Stimulated activated CD4-positive, alpha-beta T cell treated with anti-CD3 and anti-CD28 coated beads, Interleukin-2, amount 100 ng/mL, for 48 hours (primary cell): ENCODE data around the gene ZNF500.
"Not testable (repeated sequence)": the region's sequence is repeated elsewhere in the genome, so short reads cannot be mapped to it uniquely, and the experiment has no call there.

Experiments used
- DNase-seq, 2 donors: peaks; one replicate each; pipeline ENCODE4 v3.0.0-alpha.2; 2020

Gene ZNF500

GRCh38 chr16:4738370-4738769 is 28.6 kb downstream of the ZNF500 start:
- not testable (repeated sequence) for DNase-seq

DNA sequence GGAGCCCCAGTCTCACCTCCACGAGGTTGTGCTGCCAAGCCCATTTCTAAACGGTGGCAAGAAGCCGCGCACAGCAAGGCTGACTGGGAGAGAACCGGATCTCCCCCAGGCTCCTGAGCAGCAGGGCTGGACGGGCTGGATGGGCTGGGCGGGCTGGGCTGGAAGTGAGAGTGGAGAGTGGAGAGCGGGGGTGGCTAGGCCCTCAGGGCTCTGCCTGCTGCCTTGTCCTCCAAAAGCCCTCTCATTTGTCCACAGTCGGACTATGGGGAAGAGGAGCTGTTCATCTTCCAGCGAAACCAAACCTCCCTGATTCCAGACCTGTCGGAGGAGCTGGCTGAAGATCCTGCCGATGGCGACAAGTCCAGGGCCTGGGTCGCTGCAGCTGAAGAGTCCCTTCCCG is 29.4 kb downstream of the ZNF500 start:
- no peak for DNase-seq

GRCh38 chr16:4736546-4736945 is 30.4 kb downstream of the ZNF500 start:
- no peak for DNase-seq

GRCh38 chr16:4734730-4735535 is 32.0 kb downstream of the ZNF500 start:
- DNase-seq = peak; percentile 91

DNA sequence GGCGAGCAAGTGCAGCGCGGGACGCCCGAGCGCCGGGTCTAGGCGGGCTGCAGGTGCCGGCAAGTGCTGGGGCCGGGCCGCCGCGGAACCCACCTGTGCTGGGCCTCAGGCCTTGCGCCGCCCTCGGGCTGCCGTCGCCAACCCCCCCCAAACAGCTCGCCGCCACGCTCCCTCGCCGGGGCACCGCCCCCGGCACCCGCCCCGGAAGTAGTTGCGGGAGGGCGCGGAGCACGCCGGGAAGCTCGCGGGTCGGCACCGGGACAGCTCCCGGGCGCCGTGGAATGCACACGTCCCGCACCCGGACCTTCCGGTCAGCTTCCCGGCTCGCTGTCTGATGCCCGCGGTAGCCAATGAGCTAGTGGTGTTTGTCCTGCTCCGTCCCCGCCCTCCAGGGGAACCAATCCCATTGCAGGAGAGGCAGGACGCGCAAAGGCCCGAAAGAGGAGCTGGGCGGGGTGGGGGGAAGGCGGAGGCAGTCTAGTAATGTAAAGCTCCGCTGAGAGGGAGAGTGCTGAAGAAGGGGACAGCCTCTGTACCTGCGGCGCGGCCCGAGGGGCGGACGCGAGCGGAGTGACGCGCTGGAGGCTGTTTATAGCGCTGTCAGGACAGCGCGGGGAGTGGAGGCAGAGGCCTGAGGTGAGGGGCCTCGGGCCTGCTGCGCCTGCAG is 32.8 kb downstream of the ZNF500 start, which contains the start of the genes ANKS3 and DNAAF8:
TSS of gene ANKS3 (minus strand) at position 209 of the 667 bp plus-strand sequence. CDS start 4,122 bp downstream, outside the sequence.
TSS of gene DNAAF8 (plus strand) at position 475 of the 667 bp plus-strand sequence. CDS start 1,978 bp downstream, outside the sequence.
- DNase-seq = peak; percentile 74

DNA sequence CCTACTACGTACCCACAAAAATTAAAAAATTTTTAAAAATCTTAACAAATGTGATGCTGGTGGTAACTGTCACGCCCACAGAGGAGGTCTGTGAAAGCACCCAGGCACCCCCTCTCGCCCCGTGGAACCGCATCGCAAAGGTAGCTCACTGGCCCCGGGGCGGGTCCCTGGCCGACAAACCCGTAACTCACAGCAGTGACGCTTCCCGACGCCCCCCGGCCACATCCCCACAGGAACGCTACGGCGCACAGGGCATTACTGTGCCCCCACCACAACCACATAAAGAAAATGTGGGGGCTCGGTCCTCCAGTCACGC is 33.3 kb downstream of the ZNF500 start:
- no peak for DNase-seq

DNA sequence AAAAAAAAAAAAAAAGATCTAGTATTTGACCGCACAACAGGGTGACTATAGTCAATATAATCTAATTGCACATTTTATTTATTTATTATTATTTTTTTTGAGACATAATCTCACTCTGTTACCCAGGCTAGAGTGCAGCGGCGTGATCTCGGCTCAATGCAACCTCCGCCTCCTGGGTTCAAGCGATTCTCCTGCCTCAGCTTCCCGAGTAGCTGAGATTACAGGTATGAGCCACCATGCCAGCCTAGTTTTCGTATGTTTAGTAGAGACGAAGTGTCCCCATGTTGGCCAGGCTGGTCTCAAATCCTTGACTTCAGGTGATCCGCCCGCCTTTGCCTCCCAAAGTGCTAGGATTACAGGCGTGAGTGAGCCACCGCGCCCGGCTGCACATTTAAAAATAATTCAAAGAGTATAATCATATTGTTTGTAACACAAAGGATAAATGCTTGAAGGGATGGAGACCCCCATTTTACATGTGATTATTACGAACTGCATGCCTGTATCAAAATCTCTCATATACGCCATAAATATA is 33.7 kb downstream of the ZNF500 start:
- no peak for DNase-seq

- DNase-seq = no peak
Observed at GRCh38 chr16:4729876-4730275, 37.1 kb downstream of the ZNF500 start.

DNA sequence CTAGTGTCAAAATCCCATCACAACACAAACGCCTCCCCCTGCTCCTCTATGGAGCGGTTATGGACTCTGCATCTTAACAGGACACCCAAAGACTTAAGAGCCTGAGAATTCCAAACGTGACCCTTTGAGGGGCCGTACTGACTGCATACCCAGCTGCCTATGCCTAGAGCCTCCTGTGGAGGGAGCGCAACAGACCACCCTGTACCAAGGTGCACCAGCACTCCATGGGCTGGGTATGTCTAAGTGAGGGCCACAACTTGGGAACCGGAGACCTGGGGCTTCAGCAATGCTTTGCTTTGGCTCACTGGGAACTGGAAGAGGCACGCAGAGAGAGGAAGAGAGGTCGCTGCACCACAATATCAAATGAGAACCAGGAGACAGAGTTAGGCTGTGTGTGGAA is 38.3 kb downstream of the ZNF500 start:
- DNase-seq = no peak

DNA sequence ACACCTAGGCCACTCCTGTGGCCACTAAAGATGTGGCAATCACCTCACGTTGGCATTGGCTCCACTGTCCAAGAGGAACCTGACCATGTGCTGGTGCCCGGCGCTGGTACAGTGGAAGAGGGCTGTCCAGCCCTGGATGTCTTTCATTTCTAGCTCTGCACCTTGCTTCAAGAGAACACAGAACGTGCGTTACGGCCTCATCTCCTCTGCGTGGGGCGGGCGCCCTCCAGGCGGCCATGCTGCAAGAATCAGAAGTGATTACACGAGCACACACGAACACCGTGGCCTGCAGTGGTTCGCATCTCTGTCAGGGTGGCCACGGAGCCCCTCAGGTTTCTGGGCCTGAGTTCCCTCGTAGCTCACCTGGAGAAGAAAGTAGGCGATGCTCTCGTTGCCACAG is 40.3 kb downstream of the ZNF500 start:
- no peak for DNase-seq

DNA sequence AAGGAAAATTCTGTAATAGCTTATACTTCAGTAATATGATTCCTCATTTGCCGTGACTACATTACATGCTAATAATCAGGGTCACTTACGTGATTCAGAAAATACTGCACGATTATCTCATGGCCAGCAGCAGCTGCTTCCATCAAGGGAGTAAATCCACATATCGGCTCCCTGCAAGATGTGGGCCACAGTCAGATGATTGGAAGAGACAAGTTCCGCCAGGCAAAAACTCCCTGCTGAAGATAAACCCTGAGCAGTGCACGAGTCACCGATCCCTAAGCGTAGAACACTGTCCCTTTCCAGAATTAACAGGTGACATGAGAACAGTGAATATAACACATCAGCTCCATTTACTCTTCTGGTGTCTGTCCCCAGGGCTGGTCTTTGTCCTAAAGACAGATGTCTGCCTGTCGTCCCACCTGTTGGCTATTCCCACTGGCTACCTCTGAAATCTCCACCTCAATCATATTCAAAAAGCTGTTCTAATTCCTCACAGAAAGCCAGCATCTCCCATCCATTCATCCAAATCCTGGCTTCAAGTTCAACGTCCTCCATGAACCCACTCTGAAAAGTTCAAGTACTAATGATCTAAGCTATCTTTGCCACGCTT is 42.2 kb downstream of the ZNF500 start:
- no peak for DNase-seq

DNA sequence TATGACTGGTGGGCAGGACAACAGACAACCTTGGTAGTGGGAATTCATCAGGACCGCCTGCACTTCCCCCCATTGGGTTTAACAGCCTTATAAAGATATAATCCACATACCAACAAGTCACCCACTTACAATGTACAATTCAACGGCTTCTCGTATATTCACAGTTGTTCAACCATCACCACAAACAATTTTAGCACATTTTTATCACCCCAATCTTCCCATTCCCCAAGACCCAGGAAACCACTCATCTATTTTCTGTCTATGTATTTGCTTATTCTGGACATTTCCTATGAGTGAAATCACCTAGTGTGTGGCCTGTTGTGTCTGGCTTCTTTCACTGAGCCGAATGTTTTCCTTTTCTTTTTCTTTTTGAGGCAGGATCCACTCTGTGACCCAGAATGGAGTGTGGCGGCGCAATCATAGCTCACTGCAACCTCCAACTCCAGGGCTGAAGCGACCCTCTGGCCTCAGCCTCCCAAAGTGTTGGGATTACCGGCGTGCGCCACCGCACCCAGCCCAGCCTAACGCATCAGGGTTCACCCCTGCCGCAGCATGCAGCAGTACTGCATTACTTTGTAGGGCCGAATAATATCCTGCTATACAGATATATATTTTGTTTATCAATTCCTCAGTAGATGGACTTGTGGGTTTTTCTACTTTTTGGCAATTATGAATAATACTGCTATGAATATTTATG is 43.7 kb downstream of the ZNF500 start:
- DNase-seq = no peak

DNA sequence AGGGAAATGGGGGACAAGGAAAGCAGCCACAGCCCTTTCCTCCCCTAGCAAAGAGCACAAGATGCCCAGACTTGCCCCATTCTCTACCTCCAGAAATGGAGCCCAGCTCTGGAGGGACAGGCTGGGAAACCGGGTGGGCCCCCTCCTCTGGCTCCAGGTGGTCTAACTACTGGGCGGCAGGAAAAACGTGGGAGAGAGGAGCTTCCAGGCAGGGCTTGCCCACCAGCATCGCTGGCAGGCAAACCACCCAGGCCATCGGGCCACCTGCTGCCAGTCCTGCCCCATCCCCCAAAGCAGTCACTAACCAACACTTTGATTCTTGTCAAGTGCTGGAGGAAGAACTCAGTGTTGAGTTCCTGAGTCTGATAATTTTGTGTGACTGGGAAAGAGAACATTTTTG is 48.5 kb downstream of the ZNF500 start:
- no peak for DNase-seq

- DNase-seq = no peak
Observed at GRCh38 chr16:4714996-4715395, 52.0 kb downstream of the ZNF500 start.

DNA sequence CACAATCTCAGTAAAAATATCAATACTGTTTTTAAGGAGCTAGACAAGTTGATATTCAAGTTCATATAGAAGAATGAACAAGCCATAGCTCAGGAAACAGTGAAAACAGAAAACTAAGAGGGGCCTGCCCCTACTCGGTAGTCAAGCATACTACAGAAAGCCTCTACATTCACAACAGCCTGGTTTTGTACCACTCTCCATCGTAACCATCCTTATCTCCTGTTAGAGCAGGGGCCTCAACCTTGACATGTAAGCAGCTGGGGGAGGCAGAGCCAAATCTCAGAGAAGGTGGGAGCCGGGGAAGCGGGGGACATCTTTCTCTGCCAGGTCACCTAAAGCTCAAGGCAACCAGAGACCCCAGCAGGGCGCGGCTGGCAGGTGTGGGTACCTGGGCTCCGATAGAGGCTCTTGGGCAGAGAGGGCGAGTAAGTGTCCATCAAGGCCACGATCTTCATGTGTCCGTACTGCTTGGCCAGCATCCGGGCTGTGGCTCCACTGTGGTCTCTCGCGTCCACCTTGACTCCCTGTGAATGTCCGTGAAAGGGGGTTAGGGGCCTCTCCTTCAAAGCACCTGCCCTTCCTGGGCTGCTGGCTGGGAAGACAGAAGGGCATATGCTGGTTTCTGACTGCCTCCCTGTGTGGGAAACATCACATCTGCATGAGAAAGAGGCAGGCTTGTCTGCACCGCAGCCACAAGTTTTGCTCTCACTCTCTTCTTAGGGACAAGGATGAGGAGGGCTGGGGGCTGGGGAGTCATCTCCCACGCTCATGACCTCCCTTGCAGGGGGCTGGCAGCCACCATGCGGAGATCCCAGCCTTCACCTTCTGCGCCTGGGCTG is 53.1 kb downstream of the ZNF500 start:
- no peak for DNase-seq

GRCh38 chr16:4709481-4709880 is 57.5 kb downstream of the ZNF500 start:
- no peak for DNase-seq

- DNase-seq = no peak
Observed at GRCh38 chr16:4706871-4707270, 60.1 kb downstream of the ZNF500 start.

DNA sequence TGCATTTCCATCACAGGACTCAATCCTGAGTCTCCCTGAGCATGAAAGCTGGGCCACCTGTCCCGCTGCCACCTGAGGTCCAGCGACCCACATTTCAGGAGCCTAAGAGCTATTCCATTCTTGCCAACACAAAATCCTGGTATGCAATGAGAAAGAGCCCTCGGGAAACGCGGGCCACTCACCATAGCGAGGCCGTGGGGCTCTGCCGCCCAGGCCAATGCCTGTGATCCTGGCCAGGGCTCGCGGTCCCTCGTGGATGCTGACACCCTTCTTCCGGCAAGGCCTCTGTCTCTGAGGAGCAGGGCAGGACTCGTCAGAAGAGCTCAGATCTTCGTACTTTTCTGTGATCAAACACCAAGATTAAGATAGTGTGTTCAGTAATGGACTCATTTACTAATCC is 62.0 kb downstream of the ZNF500 start:
- DNase-seq = no peak

GRCh38 chr16:4704491-4704890 is 62.5 kb downstream of the ZNF500 start:
- no peak for DNase-seq

DNA sequence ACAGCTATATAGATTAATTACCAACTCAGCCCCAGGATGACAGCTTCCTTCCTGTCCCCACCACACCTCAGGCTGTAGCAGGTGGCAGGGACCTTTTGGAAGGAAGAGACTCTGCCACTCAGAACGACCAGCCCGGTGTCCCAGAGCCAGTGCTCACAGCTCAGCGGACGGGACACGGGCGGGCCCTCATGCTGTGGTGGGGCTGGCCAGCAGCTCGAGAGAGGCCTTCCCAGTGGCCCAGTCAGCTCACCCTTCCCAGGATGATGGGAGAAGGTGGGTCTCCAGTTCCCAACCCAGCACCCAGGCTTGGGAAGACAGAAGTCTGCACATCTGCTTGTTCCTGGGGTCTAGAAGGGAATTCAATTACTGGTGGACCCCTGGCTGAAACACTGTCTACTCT is 63.1 kb downstream of the ZNF500 start:
- no peak for DNase-seq

DNA sequence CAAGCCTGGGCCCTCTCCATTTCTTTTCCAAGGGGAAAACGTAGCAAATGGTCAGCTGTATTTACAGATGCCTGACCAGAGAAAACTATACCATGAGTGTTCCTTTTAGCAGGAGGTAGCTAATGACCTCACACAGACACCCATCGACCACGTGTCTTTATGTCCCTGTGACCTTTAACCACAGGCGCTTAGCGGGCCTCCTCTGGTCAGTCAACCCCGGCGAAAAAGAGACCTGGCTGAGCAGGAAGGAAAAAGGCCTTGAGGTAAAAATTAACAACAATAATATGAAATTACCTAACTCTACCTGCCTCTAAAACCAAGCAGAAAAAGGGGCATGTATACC is 64.5 kb downstream of the ZNF500 start:
- no peak for DNase-seq

DNA sequence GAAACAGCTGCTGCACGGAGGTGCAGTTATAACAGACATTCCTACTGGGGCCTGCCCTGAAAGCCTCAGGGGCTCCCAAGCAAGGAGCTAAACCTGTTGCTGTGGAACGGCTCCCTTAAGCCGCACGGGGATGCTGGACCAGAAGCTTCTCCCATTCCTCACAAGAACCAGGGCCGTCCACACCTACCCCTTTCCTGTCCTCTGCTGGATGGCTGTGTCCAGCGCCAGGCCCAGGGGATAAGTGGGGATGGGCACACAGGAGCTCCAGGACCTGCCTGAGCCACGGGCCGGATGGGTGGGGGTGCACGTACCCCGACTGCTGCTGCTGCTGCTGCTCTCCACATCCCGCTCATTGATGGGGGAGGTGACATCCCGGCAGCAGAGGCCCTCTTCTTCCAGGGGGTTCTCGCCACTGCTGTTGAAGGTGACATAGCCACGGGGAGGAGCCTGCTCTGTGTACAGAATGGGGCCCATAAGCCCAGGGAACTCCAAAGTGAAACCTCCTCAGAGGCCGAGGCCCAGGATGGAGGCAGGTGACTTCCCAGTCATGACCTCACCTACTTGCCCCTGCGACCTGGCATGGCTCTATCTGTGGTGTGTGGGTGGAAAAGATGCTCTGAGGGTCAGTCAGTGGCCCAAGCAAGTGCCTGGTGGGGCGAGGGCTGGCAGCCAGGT is 65.0 kb downstream of the ZNF500 start:
- DNase-seq = no peak
